Astrocyte (in vitro differentiated cells and primary cell): ENCODE measurements around the gene RIT2. TPM values are rescaled to one million over a fixed set of nuclear protein-coding genes. Genes with fewer than 3 reads are reported as not detected.

Experiments
- DNase-seq: peaks from one replicate; pipeline ENCODE4 v3.0.0-alpha.2; 2010; ENCODE audit warnings: low read depth
- FAIRE-seq: peaks from 2 replicates; lab custom pipeline; 2011; peaks lifted over from hg19 to GRCh38; lab: Jason Lieb, UNC
- H2AFZ ChIP-seq: 2 replicates; pipeline ENCODE4 v1.6.0; 2012; ENCODE audit warnings: low read depth, low read length, inconsistent platforms
- H3K27ac ChIP-seq: 2 replicates; pipeline ENCODE4 v1.5.1; 2011; ENCODE audit warnings: low read depth, low read length, inconsistent platforms
- H3K27me3 ChIP-seq: 2 replicates; pipeline ENCODE4 v1.6.0; 2011; ENCODE audit warnings: low read length, inconsistent platforms; ENCODE audit not compliant: insufficient read depth
- H3K36me3 ChIP-seq: 2 replicates; pipeline ENCODE4 v1.5.1; 2011; ENCODE audit warnings: low read length, inconsistent platforms; ENCODE audit not compliant: insufficient read depth
- H3K4me1 ChIP-seq: 2 replicates; pipeline ENCODE4 v1.5.1; 2011; ENCODE audit warnings: low read length, inconsistent platforms; ENCODE audit not compliant: insufficient read depth
- H3K4me2 ChIP-seq: 2 replicates; pipeline ENCODE4 v1.6.0; 2012; ENCODE audit warnings: low read length, inconsistent platforms
- H3K4me3 ChIP-seq: 2 replicates; pipeline ENCODE4 v1.5.1; 2011; ENCODE audit warnings: low read depth, mild to moderate bottlenecking, low read length, inconsistent platforms; ENCODE audit not compliant: insufficient read depth
- H3K79me2 ChIP-seq: 2 replicates; pipeline ENCODE4 v1.6.0; 2012; ENCODE audit warnings: mild to moderate bottlenecking, low read length, inconsistent platforms; ENCODE audit not compliant: insufficient read depth
- H3K9ac ChIP-seq: 2 replicates; pipeline ENCODE4 v1.6.0; 2012; ENCODE audit warnings: mild to moderate bottlenecking, low read length, inconsistent platforms
- H3K9me3 ChIP-seq: 2 replicates; pipeline ENCODE4 v1.5.1; 2012; ENCODE audit warnings: low read depth, mild to moderate bottlenecking, low read length, inconsistent platforms; ENCODE audit not compliant: insufficient read depth
- H4K20me1 ChIP-seq: 2 replicates; pipeline ENCODE4 v1.6.0; 2012; ENCODE audit warnings: low read length, inconsistent platforms; ENCODE audit not compliant: insufficient read depth
- H3K27ac Mint-ChIP-seq: one replicate; pipeline ENCODE4 v1.8.0; 2021; ENCODE audit warnings: mild to moderate bottlenecking, mixed read lengths; ENCODE audit not compliant: unreplicated experiment
- H3K27me3 Mint-ChIP-seq: one replicate; pipeline ENCODE4 v1.8.0; 2021; ENCODE audit warnings: low read depth, mixed read lengths; ENCODE audit not compliant: unreplicated experiment
- H3K36me3 Mint-ChIP-seq: one replicate; pipeline ENCODE4 v1.8.0; 2021; ENCODE audit warnings: low read depth, mixed read lengths; ENCODE audit not compliant: unreplicated experiment
- H3K4me1 Mint-ChIP-seq: one replicate; pipeline ENCODE4 v1.8.0; 2021; ENCODE audit warnings: low read depth, mixed read lengths; ENCODE audit not compliant: unreplicated experiment
- H3K4me3 Mint-ChIP-seq: one replicate; pipeline ENCODE4 v1.8.0; 2021; ENCODE audit warnings: mild to moderate bottlenecking, moderate library complexity, mixed read lengths; ENCODE audit not compliant: unreplicated experiment
- H3K9me3 Mint-ChIP-seq: one replicate; pipeline ENCODE4 v1.8.0; 2021; ENCODE audit warnings: mild to moderate bottlenecking, mixed read lengths; ENCODE audit not compliant: unreplicated experiment
- CTCF ChIP-seq: IDR thresholded peaks from 2 replicates; pipeline ENCODE4 v1.5.1; 2011; ENCODE audit warnings: low read depth, mild to moderate bottlenecking, inconsistent platforms, low read length, moderate library complexity; ENCODE audit not compliant: insufficient read depth
- EZH2 ChIP-seq: IDR thresholded peaks from 2 replicates; pipeline ENCODE4 v1.6.1; 2012; ENCODE audit warnings: mild to moderate bottlenecking, low read length, inconsistent platforms; ENCODE audit not compliant: insufficient read depth
- total RNA-seq: library from RNA; stranded (reverse); gene quantifications from 2 replicates; pipeline ENCODE4 v1.2.1, GENCODE V29; 2021

Gene RIT2
- total RNA-seq, 1 donor from 2014 or later: not detected

GRCh38 chr18:43073771-43074170, 41.7 kb downstream of the RIT2 start:
- no peaks in the 10 kb centered on the region for H4K20me1 ChIP-seq
- no peaks in the 10 kb centered on the region for H3K79me2 ChIP-seq
- no peak overlapping the region for H2AFZ ChIP-seq
- Mint-ChIP-seq H3K27me3 (no peaks in the 10 kb centered on the region), H3K4me1 (no peaks in the 10 kb centered on the region), H3K9me3 (no peaks in the 10 kb centered on the region), H3K27ac (no peak overlapping the region), H3K4me3 (no peak overlapping the region), H3K36me3 (no peaks in the 10 kb centered on the region)
- no peak overlapping the region for H3K4me3 ChIP-seq
- TF ChIP-seq EZH2 (no peak), CTCF (no peak)
- H3K36me3 ChIP-seq: no peaks in the 10 kb centered on the region
- H3K4me2 ChIP-seq: no peak overlapping the region
- no peak overlapping the region for H3K9ac ChIP-seq
- no peaks in the 10 kb centered on the region for H3K9me3 ChIP-seq
- DNase-seq (no peak), FAIRE-seq (no peak)
- no peaks in the 10 kb centered on the region for H3K27me3 ChIP-seq
- H3K27ac ChIP-seq: no peak overlapping the region
- H3K4me1 ChIP-seq: no peaks in the 10 kb centered on the region

- Mint-ChIP-seq H3K27me3 (no peaks in the 10 kb centered on the region), H3K4me3 (no peak overlapping the region), H3K4me1 (no peaks in the 10 kb centered on the region), H3K9me3 (no peaks in the 10 kb centered on the region), H3K27ac (no peak overlapping the region), H3K36me3 (no peaks in the 10 kb centered on the region)
- Histone ChIP-seq H3K4me1 (no peaks in the 10 kb centered on the region), H3K27ac (no peak overlapping the region), H3K36me3 (no peaks in the 10 kb centered on the region), H3K4me2 (no peak overlapping the region), H3K4me3 (no peak overlapping the region), H3K79me2 (no peaks in the 10 kb centered on the region), H2AFZ (no peak overlapping the region), H4K20me1 (no peaks in the 10 kb centered on the region), H3K9me3 (no peaks in the 10 kb centered on the region), H3K27me3 (no peaks in the 10 kb centered on the region), H3K9ac (no peak overlapping the region)
- no peak for FAIRE-seq
- DNase-seq: no peak
- TF ChIP-seq EZH2 (no peak), CTCF (no peak)
Observed at GRCh38 chr18:43068781-43069180, 46.7 kb downstream of the RIT2 start.

- TF ChIP-seq EZH2 (no peak), CTCF (no peak)
- Histone ChIP-seq H3K27me3 (no peaks in the 10 kb centered on the region), H2AFZ (no peak overlapping the region), H4K20me1 (no peaks in the 10 kb centered on the region), H3K9me3 (no peaks in the 10 kb centered on the region), H3K4me1 (no peaks in the 10 kb centered on the region), H3K4me2 (no peak overlapping the region), H3K27ac (no peak overlapping the region), H3K79me2 (no peaks in the 10 kb centered on the region), H3K36me3 (no peaks in the 10 kb centered on the region), H3K4me3 (no peak overlapping the region), H3K9ac (no peak overlapping the region)
- Mint-ChIP-seq H3K9me3 (no peaks in the 10 kb centered on the region), H3K27me3 (no peaks in the 10 kb centered on the region), H3K4me3 (no peak overlapping the region), H3K4me1 (no peaks in the 10 kb centered on the region), H3K27ac (no peak overlapping the region), H3K36me3 (no peaks in the 10 kb centered on the region)
- no peak for FAIRE-seq
- no peak for DNase-seq
Observed at GRCh38 chr18:43067570-43067969, 47.9 kb downstream of the RIT2 start.
